GM23338 (cell line): Measurements from ENCODE around the gene CYBRD1.

ENCODE experiments used
- CREB1 ChIP-seq: fragments of 250-450 bp; sonication (Bioruptor Pico); IDR thresholded peaks from 2 replicates; pipeline ENCODE4 v1.5.0; 2020; ENCODE audit warnings: low read depth, mild to moderate bottlenecking, moderate library complexity
- EZH2 ChIP-seq: fragments of 200-600 bp; sonication (generic); IDR thresholded peaks from one replicate; pipeline ENCODE4 v1.8.0; 2017; ENCODE audit warnings: antibody characterized with exemption, mild to moderate bottlenecking, low read depth; ENCODE audit not compliant: unreplicated experiment
- EZH2phosphoT487 ChIP-seq: fragments of 200-600 bp; sonication (generic); IDR thresholded peaks from one replicate; pipeline ENCODE4 v1.8.1; 2018; ENCODE audit warnings: antibody characterized with exemption; ENCODE audit not compliant: unreplicated experiment
- JUNB ChIP-seq: IDR thresholded peaks from one replicate; pipeline ENCODE4 v1.6.1; 2016; ENCODE audit warnings: antibody characterized with exemption; ENCODE audit not compliant: unreplicated experiment
- NANOG ChIP-seq: IDR thresholded peaks from 2 replicates; pipeline ENCODE4 v1.6.1; 2016; ENCODE audit warnings: antibody characterized with exemption, borderline replicate concordance
- POLR2AphosphoS5 ChIP-seq: IDR thresholded peaks from 2 replicates; pipeline ENCODE4 v1.6.1; 2016; ENCODE audit warnings: antibody characterized with exemption, low read depth
- STAT1 ChIP-seq: IDR thresholded peaks from one replicate; pipeline ENCODE4 v1.6.1; 2016; ENCODE audit warnings: antibody characterized with exemption; ENCODE audit not compliant: unreplicated experiment
- ZNF114 ChIP-seq: fragments of 250-450 bp; sonication (Bioruptor Pico); IDR thresholded peaks from 2 replicates; pipeline ENCODE4 v1.5.0; 2020; ENCODE audit warnings: mild to moderate bottlenecking, moderate library complexity
- TF ChIP-seq, protein P1 (sequence below), 2 experiments: fragments of 200-600 bp in 1 of 2; sonication (generic) in 1 of 2; conservative IDR thresholded peaks; 2 replicates each; pipeline versions ENCODE4 v1.5.1 to v1.6.1; 2016 to 2017; ENCODE audit warnings: antibody characterized with exemption in 2 of 2, low read depth in 2 of 2, mild to moderate bottlenecking in 2 of 2, moderate library complexity in 1 of 2
- TF ChIP-seq, protein P2 (sequence below): IDR thresholded peaks from 2 replicates; pipeline ENCODE4 v1.6.1; 2016; ENCODE audit warnings: antibody characterized with exemption

DNA sequence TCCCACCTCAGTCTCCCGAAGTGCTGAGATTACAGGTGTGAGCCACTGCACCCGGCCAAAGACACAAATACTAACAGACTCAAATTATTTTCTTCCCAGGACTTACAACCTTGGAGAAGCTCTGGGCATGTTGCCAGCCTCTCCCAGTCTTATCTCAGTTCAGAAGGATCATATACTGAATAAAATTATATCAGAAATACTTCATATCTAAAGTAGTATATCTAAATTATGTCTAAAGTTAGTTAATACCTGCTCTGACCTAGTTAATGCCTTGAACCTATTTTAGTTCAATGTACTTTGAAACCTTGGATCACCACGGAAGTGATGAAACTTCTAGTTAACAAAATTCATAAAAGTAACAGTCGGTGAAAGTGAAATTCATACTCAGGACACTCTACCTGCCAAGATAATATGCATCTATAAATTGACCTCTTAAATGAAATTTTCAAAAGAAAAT is 34.4 kb upstream of the CYBRD1 start:
- TF ChIP-seq, protein P1, sequence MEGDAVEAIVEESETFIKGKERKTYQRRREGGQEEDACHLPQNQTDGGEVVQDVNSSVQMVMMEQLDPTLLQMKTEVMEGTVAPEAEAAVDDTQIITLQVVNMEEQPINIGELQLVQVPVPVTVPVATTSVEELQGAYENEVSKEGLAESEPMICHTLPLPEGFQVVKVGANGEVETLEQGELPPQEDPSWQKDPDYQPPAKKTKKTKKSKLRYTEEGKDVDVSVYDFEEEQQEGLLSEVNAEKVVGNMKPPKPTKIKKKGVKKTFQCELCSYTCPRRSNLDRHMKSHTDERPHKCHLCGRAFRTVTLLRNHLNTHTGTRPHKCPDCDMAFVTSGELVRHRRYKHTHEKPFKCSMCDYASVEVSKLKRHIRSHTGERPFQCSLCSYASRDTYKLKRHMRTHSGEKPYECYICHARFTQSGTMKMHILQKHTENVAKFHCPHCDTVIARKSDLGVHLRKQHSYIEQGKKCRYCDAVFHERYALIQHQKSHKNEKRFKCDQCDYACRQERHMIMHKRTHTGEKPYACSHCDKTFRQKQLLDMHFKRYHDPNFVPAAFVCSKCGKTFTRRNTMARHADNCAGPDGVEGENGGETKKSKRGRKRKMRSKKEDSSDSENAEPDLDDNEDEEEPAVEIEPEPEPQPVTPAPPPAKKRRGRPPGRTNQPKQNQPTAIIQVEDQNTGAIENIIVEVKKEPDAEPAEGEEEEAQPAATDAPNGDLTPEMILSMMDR (conservative IDR thresholded peaks at IDR 0.05; ENCODE audit: low read depth in 2 of 2): no peak
- TF ChIP-seq NANOG: no peak
- TF ChIP-seq POLR2AphosphoS5: no peak
- TF ChIP-seq, protein P2, sequence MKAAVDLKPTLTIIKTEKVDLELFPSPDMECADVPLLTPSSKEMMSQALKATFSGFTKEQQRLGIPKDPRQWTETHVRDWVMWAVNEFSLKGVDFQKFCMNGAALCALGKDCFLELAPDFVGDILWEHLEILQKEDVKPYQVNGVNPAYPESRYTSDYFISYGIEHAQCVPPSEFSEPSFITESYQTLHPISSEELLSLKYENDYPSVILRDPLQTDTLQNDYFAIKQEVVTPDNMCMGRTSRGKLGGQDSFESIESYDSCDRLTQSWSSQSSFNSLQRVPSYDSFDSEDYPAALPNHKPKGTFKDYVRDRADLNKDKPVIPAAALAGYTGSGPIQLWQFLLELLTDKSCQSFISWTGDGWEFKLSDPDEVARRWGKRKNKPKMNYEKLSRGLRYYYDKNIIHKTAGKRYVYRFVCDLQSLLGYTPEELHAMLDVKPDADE: no peak
- no peak for TF ChIP-seq EZH2phosphoT487
- TF ChIP-seq EZH2: no peak
- no peak for TF ChIP-seq STAT1
- TF ChIP-seq ZNF114 (CRISPR knock-in tag): no peak
- no peak for TF ChIP-seq CREB1 (CRISPR knock-in tag)
- TF ChIP-seq JUNB: no peak
